HuH-7 (cell line): ENCODE results near the gene ZMYND19.
A peak's percentile ranks its signal among the peaks of the same experiment; 100 is the strongest.
"Not testable (repeated sequence)": the region's sequence is repeated elsewhere in the genome, so short reads cannot be mapped to it uniquely, and the experiment has no call there.

Source experiments
- DNase-seq: peaks from one replicate; pipeline ENCODE4 v3.0.0; 2011; ENCODE audit warnings: low spot score

ZMYND19 gene

GRCh38 chr9:137590469-137591383 is at the start of gene ZMYND19:
Gene ZMYND19, minus strand, starts transcription at chr9:137590512. Its CDS starts 249 bp downstream, at chr9:137590263.
- DNase-seq = peak; percentile 99

- no peak for DNase-seq
These were observed 49.2 kb upstream of the ZMYND19 start for GRCh38 chr9:137639303-137640051.

- DNase-seq = no peak
These were observed 48.4 kb upstream of the ZMYND19 start for GRCh38 chr9:137638680-137639079.

GRCh38 chr9:137634016-137634415 is 43.7 kb upstream of the ZMYND19 start:
- no peak for DNase-seq

GRCh38 chr9:137632230-137633161 is 42.2 kb upstream of the ZMYND19 start:
- DNase-seq = no peak

GRCh38 chr9:137631345-137632229 is 41.3 kb upstream of the ZMYND19 start:
- no peak for DNase-seq

GRCh38 chr9:137630679-137631078 is 40.4 kb upstream of the ZMYND19 start:
- DNase-seq = no peak

GRCh38 chr9:137630126-137630525 is 39.8 kb upstream of the ZMYND19 start:
- no peak for DNase-seq

GRCh38 chr9:137627406-137627805 is 37.1 kb upstream of the ZMYND19 start:
- DNase-seq = not testable (repeated sequence)

GRCh38 chr9:137626464-137626863 is 36.2 kb upstream of the ZMYND19 start:
- no peak for DNase-seq

GRCh38 chr9:137622211-137622610 is 31.9 kb upstream of the ZMYND19 start:
- not testable (repeated sequence) for DNase-seq

- no peak for DNase-seq
These were observed 30.9 kb upstream of the ZMYND19 start for GRCh38 chr9:137621131-137621757.

GRCh38 chr9:137620581-137620980 is 30.3 kb upstream of the ZMYND19 start:
- DNase-seq = no peak

- DNase-seq = no peak
These were observed 29.7 kb upstream of the ZMYND19 start for GRCh38 chr9:137620048-137620405.

GRCh38 chr9:137619240-137620047 is 29.1 kb upstream of the ZMYND19 start:
- peak; percentile 65 for DNase-seq

- DNase-seq = peak; percentile 97
These were observed 28.1 kb upstream of the ZMYND19 start, which contains the start of gene EHMT1 for GRCh38 chr9:137618105-137619067. Gene EHMT1, plus strand, starts transcription at chr9:137619005. Its CDS starts 24 bp downstream, at chr9:137619029.

- no peak for DNase-seq
These were observed 25.1 kb upstream of the ZMYND19 start for GRCh38 chr9:137615387-137615871.
